IPS-20b (cell line): ENCODE data around the gene MCCC1.
"Not testable (repeated sequence)": the region's sequence is repeated elsewhere in the genome, so short reads cannot be mapped to it uniquely, and the experiment has no call there.

ENCODE experiments used
- H3K27ac ChIP-seq: one replicate; pipeline ENCODE4 v1.5.1; 2013; ENCODE audit warnings: low read length
- H3K27me3 ChIP-seq: 2 replicates; pipeline ENCODE4 v1.6.1; 2013; ENCODE audit warnings: mild to moderate bottlenecking, low read length, inconsistent platforms; ENCODE audit not compliant: insufficient read depth
- H3K36me3 ChIP-seq: 2 replicates; pipeline ENCODE4 v1.6.1; 2013; ENCODE audit warnings: low read depth, mild to moderate bottlenecking, inconsistent platforms, low read length, moderate library complexity; ENCODE audit not compliant: insufficient read depth
- H3K4me1 ChIP-seq: 2 replicates; pipeline ENCODE4 v1.6.1; 2013; ENCODE audit warnings: mild to moderate bottlenecking, control low read depth, inconsistent platforms, low read length, moderate library complexity; ENCODE audit not compliant: insufficient read depth
- H3K4me3 ChIP-seq: 2 replicates; pipeline ENCODE4 v1.5.1; 2013; ENCODE audit warnings: mild to moderate bottlenecking, low read length, inconsistent platforms
- H3K9ac ChIP-seq: 2 replicates; pipeline ENCODE4 v1.6.1; 2013; ENCODE audit warnings: low read depth, mild to moderate bottlenecking, inconsistent platforms, low read length, moderate library complexity
- H3K9me3 ChIP-seq: 2 replicates; pipeline ENCODE4 v1.6.1; 2013; ENCODE audit warnings: mild to moderate bottlenecking, low read depth, low read length, inconsistent platforms; ENCODE audit not compliant: insufficient read depth

The MCCC1 gene

DNA sequence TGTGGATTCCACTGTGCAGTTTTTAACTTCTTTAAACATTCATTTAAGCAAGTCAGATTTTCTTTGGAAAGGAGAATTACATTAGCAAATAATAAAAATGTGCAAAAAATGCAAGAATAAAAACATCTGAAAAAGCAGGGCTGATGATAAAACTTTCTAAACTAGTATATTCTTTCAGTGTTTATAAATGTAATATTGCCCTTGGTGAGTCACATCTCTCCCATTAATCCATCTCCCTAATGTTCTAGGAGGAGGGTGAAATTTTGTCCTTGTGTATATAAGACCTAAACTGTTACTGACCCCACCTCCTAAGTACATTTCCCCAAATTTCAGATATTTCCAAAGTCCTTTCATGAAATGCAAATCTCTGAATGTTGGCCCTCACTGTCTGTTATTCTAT is 90.5 kb downstream of the MCCC1 start:
- no peak overlapping the region for H3K27ac ChIP-seq
- peaks cover 5% of the 10 kb centered on the region; the same call in 1 of the 2 replicates for H3K4me1 ChIP-seq
- no peak overlapping the region for H3K4me3 ChIP-seq
- H3K27me3 ChIP-seq, result no peaks in the 10 kb centered on the region
- no peaks in the 10 kb centered on the region for H3K9me3 ChIP-seq
- no peaks in the 10 kb centered on the region for H3K36me3 ChIP-seq
- no peak overlapping the region for H3K9ac ChIP-seq

DNA sequence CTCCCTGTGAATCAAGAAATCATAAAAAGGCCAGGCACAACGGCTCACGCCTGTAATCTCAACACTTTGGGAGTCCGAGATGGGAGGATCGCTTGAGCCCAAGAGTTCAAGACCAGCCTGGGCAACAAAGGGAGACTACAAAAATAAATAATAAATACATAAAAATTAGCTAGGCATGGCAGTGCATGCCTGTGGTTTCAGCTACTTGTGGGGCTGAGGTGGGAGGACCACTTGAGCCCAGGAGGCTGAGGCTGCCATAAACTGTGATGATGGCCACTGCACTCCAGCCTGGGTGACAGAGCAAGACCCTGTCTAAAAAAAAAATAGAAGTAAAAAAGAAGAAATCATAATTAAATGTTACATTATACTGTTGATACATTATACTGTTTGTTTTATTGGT is 91.0 kb downstream of the MCCC1 start:
- no peak overlapping the region for H3K27ac ChIP-seq
- H3K27me3 ChIP-seq, result no peaks in the 10 kb centered on the region
- no peak overlapping the region for H3K4me3 ChIP-seq
- no peak overlapping the region for H3K9ac ChIP-seq
- no peaks in the 10 kb centered on the region for H3K36me3 ChIP-seq
- peaks cover 5% of the 10 kb centered on the region; the same call in 1 of the 2 replicates for H3K4me1 ChIP-seq
- no peaks in the 10 kb centered on the region for H3K9me3 ChIP-seq

DNA sequence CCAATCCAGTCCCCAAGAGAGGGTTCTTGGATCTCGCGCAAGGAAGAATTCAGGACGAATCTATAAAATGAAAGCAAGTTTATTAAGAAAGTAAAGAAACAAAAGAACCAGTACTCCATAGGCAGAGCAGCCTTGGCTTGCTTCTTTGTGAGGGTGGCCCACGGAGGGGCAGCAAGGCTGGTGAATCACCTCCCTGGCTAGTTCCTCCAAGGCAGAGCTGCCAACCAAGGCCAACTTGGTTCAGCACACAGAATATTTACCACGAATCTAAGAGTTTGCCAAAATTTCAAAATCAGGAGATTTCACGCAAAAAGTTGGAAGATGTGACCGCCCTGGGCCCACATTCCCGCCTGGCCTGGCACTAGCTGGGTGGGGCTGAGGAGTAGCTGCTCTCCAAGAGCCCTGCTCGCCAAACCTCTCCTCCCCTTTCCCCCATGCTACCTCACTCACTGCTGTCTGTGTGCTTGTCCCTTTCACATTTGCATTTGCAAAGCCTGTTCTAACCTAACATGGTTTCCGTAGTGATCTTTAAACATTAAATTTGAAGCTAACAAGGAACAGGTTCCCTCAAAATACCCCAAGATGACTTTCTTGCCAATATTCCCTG is 92.8 kb downstream of the MCCC1 start:
- no peak overlapping the region for H3K9ac ChIP-seq
- H3K4me3 ChIP-seq, result no peak overlapping the region
- no peak overlapping the region for H3K27ac ChIP-seq
- H3K4me1 ChIP-seq, result peaks cover 5% of the 10 kb centered on the region; the same call in 1 of the 2 replicates
- no peaks in the 10 kb centered on the region for H3K9me3 ChIP-seq
- no peaks in the 10 kb centered on the region for H3K36me3 ChIP-seq
- no peaks in the 10 kb centered on the region for H3K27me3 ChIP-seq

DNA sequence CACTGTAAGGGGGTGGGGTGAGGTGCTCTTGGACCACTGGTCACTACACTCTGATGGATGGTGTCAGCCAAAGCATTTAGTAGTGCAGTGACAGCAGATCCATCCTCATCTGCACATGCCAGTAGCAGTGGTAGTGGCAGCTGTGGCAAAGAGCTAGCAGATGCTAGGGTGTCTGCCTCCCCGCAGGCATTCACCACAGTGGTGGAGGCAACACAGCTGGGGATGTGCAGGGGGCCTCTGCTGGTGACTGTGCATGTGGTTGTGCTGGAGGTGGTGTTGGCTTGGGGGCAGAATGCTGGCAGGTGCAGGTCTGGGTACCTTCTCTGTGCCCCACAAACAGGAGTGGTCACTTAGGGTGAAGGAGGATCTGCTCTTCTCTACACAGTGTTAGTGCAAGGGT is 99.5 kb downstream of the MCCC1 start:
- H3K9me3 ChIP-seq, result no peaks in the 10 kb centered on the region
- no peak overlapping the region for H3K27ac ChIP-seq
- H3K9ac ChIP-seq, result no peak overlapping the region
- no peaks in the 10 kb centered on the region for H3K4me1 ChIP-seq
- no peaks in the 10 kb centered on the region for H3K36me3 ChIP-seq
- no peak overlapping the region for H3K4me3 ChIP-seq
- no peaks in the 10 kb centered on the region for H3K27me3 ChIP-seq

DNA sequence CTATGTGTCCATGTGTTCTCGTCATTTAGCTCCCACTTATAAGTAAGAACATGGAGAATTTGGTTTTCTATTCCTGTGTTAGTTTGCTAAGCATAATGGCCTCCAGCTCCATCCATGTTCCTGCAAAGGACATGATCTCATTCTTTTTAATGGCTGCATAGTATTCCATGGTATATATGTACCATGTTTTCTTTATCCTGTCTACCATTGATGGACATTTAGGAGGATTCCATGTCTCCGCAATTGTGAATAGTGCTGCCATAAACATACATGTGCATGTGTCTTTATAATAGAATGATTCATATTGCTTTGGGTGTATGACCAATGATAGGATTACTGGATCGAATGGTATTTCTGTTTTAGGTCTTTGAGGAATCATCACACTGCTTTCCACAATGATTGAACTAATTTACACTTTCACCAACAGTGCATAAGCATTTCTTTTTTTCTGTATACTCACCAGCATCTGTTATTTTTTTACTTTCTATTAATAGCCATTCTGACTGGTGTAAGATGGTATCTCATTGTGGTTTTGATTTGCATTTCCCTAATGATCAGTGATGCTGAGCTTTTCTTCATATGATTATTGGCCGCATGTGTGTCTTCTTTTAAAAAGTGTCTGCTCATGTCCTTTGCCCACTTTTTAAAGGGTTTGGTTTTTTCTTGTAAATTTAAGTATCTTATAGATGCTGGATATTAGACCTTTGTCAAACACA is 105.7 kb downstream of the MCCC1 start:
- not testable (repeated sequence) for H3K9me3 ChIP-seq, H3K9ac ChIP-seq, H3K4me3 ChIP-seq, H3K4me1 ChIP-seq, H3K27me3 ChIP-seq, H3K27ac ChIP-seq, H3K36me3 ChIP-seq

DNA sequence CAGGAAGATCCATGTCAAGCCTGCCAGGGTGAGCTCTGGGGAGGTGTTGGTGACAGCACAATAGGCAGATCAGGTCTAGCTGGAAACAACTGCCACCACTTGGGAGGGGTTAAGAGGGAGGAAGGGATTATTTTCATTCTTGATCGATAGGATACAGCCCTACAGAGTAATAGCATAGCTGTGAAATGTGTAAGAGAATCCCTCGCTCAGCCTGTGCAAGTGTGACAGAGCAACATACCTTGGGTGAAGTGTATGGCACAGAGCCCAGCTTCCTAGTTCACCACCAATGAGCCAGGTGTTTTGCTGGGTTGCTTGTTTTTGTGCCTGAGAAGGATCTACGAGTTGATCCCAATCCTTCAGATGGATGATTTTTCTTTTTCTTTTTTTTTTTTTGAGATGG is 109.7 kb downstream of the MCCC1 start:
- H3K36me3 ChIP-seq, result no peaks in the 10 kb centered on the region
- no peaks in the 10 kb centered on the region for H3K4me1 ChIP-seq
- H3K9ac ChIP-seq, result no peak overlapping the region
- no peak overlapping the region for H3K4me3 ChIP-seq
- H3K27me3 ChIP-seq, result no peaks in the 10 kb centered on the region
- no peak overlapping the region for H3K27ac ChIP-seq
- no peaks in the 10 kb centered on the region for H3K9me3 ChIP-seq

DNA sequence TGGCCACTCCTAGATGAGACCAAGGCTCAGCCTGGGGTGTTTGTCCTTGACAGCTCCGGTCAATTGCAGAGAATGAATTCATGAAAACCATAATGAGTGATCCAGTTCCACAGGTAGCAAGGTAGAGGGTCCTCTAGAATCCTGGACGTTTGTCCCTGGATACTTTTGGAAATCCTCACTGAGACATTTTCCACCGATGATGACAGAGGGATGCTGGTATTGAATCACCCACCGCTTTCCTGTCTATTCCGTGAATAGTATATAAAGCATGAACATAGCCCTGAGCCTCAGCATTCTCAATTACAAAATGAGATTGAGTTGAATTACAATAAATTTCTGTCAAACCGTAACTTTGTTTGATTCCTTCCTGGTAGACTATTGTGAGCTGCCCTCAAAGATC is 113.3 kb downstream of the MCCC1 start:
- H3K9ac ChIP-seq, result no peak overlapping the region
- H3K27me3 ChIP-seq, result no peaks in the 10 kb centered on the region
- H3K9me3 ChIP-seq, result no peaks in the 10 kb centered on the region
- H3K36me3 ChIP-seq, result no peaks in the 10 kb centered on the region
- H3K27ac ChIP-seq, result no peak overlapping the region
- no peak overlapping the region for H3K4me3 ChIP-seq
- no peaks in the 10 kb centered on the region for H3K4me1 ChIP-seq

DNA sequence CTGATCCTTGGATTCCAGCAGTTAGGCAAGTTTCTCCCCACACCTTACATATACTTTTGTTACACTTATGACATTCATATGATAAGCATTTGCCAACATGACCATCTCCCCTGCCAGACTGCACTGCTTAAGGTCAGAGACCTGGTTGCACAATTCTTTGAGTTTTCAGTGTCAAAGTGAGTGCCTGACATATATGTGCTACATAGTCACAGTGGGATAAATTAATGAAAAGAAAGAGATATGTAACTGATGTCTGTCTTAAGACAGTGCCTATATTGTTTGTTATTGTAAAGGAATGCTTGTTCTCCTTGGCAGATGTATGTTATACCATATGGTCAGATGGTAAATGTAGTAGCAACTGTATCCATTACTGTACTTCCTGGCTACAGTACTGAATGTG is 115.4 kb downstream of the MCCC1 start:
- H3K4me1 ChIP-seq, result peaks cover 3% of the 10 kb centered on the region; the same call in 1 of the 2 replicates
- no peak overlapping the region for H3K4me3 ChIP-seq
- no peak overlapping the region for H3K27ac ChIP-seq
- H3K36me3 ChIP-seq, result no peaks in the 10 kb centered on the region
- no peaks in the 10 kb centered on the region for H3K9me3 ChIP-seq
- no peaks in the 10 kb centered on the region for H3K27me3 ChIP-seq
- H3K9ac ChIP-seq, result no peak overlapping the region

DNA sequence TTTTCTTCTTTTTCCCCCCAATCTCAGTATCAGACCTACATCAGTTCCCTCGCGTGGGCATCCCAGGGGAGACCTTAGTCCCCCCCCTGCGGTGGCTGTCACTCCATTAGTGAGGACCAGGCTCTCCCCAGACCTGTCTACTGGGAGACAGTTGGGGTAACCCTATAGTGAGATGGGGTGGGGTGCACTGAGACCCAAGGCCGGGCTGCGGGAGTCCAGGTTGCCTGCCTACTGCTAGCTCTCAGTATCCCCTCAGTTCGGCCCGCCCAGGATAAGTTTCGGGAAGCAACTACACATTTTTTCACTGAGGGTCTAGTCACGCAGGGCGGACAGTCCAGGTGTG is 118.3 kb downstream of the MCCC1 start:
- H3K27ac ChIP-seq, result no peak overlapping the region
- H3K9me3 ChIP-seq, result no peaks in the 10 kb centered on the region
- H3K36me3 ChIP-seq, result no peaks in the 10 kb centered on the region
- H3K4me1 ChIP-seq, result peaks cover 11% of the 10 kb centered on the region; the same call in 1 of the 2 replicates
- H3K27me3 ChIP-seq, result no peaks in the 10 kb centered on the region
- H3K4me3 ChIP-seq, result peak overlapping the region; percentile 67
- peak overlapping the region; percentile 47; the same call in 1 of the 2 replicates for H3K9ac ChIP-seq

DNA sequence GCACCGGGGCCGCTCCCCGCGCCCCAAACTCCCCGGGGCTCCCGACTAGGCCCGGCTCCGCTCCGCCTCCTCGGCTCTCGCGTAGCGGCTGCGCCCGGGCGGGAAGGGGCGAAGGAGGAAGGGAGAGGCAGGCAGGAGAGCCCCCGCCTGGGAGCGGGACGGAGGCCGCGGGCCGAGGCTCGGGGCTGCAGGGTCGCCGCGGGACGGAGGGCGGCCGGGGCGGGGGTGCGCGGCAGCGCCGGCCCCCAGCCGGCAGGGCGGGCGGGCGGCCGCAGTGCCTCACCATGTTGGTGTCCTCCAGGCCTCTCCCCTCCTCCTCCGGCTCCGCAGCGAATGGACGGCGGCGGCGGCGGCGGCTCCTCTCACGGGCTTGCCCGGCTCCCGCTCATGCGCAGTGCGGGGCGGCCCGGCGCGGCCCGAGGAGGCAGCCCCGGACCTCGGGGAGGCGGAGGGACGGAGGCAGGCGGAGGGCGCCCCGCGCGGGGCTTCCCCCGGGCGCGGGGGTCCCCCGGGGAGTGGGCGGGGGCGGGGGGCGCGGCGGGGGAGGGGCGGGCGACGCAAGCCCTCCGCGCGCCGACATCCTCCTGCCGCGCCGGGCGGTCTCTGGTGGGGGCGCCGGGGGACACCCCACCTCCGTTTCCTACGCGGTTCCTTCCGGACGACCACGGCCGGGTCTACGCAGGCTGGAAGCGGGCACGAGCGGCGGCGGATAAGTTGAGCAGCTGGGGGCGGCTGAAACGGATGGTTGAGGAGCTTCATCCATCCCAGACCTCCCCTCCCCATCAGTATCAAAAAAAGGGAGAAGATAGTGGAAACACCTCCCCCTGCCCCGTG is 118.9 kb downstream of the MCCC1 start, which contains the start of gene DCUN1D1:
DCUN1D1 (minus strand) TSS at position 335 of the 834 bp plus-strand sequence; CDS start at position 286, 49 bp downstream.
- Histone ChIP-seq H3K27me3 (no peaks in the 10 kb centered on the region), H3K4me3 (peak within 1 kb of the TSS; percentile 88), H3K9me3 (no peaks in the 10 kb centered on the region), H3K36me3 (no peaks in the 10 kb centered on the region), H3K9ac (peak within 1 kb of the TSS; percentile 93), H3K4me1 (peaks cover 11% of the 10 kb centered on the region; the same call in 1 of the 2 replicates), H3K27ac (peak within 1 kb of the TSS; percentile 75)

DNA sequence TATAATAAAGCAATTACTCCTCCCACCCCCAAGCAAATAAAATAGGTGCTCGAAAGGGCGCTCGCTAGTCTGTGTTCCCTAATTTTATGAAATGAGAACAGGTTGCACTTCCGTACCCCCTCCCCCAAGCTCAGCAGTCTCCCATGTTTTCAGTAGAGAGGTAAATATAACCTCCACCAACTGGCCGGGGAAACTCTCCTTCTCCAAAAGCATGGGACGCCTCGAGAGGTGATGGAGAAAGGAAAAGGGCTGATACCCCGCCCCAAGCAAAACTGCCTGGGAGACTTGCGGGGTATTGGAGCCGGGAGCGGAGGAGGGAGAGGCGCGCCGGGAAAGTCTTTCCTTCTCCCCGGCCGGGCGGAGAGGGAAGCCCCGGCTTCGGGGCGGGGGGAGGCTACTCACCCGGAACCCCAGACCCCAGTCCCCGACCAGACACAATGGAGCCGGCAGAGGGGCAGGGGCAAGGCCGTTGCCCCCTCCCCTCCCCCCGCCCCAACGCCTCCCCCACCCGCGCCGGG is 119.6 kb downstream of the MCCC1 start:
- H3K9ac ChIP-seq, result peak overlapping the region; percentile 93
- H3K4me3 ChIP-seq, result peak overlapping the region; percentile 88
- H3K9me3 ChIP-seq, result no peaks in the 10 kb centered on the region
- H3K27me3 ChIP-seq, result no peaks in the 10 kb centered on the region
- no peaks in the 10 kb centered on the region for H3K36me3 ChIP-seq
- peak overlapping the region; percentile 75 for H3K27ac ChIP-seq
- peaks cover 11% of the 10 kb centered on the region; the same call in 1 of the 2 replicates for H3K4me1 ChIP-seq
